HL-60 (cell line): ENCODE results near the gene EAF1.

ENCODE experiments used
- TF ChIP-seq, protein P1 (sequence below): IDR thresholded peaks from 2 replicates; pipeline ENCODE4 v1.6.1; 2012; ENCODE audit warnings: low read depth; ENCODE audit not compliant: insufficient replicate concordance
- TF ChIP-seq, protein P2 (sequence below): IDR thresholded peaks from one replicate; pipeline ENCODE4 v1.5.1; 2011; ENCODE audit warnings: low read length, control low read depth, inconsistent platforms; ENCODE audit not compliant: insufficient read depth

DNA sequence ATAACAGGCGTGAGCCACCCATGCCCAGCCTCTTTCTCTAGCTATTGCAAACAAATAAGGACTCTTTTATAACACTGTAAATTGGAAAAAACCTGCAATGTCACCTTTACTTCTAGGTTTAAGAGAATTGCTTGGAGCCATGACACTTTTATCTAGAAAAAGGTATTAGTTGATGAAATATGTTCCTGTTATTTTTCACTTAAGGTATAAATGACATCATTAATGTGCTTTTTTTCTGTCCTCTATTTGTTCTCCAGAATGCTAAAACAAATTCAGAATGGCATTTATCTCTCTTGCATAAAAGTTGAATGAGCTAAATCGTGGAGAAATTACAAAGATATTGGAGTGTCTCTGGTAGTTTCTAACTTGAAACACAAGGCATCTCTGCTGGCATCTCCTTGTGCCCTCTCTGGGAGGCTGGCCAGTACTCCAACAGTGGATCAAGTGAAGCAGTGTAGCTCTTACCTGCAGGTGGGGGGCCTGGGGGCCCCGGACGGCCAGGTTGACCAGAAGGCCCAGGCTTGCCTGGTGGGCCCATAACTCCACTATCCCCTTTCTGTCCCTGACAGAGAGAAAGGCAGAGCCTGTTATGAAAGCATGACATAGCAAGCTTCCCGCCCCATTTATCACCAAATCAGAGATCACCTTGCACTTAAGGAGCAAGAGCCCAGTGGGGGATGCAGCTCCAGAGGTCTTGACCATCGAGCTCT is 38.6 kb downstream of the EAF1 start:
- TF ChIP-seq, protein P1, sequence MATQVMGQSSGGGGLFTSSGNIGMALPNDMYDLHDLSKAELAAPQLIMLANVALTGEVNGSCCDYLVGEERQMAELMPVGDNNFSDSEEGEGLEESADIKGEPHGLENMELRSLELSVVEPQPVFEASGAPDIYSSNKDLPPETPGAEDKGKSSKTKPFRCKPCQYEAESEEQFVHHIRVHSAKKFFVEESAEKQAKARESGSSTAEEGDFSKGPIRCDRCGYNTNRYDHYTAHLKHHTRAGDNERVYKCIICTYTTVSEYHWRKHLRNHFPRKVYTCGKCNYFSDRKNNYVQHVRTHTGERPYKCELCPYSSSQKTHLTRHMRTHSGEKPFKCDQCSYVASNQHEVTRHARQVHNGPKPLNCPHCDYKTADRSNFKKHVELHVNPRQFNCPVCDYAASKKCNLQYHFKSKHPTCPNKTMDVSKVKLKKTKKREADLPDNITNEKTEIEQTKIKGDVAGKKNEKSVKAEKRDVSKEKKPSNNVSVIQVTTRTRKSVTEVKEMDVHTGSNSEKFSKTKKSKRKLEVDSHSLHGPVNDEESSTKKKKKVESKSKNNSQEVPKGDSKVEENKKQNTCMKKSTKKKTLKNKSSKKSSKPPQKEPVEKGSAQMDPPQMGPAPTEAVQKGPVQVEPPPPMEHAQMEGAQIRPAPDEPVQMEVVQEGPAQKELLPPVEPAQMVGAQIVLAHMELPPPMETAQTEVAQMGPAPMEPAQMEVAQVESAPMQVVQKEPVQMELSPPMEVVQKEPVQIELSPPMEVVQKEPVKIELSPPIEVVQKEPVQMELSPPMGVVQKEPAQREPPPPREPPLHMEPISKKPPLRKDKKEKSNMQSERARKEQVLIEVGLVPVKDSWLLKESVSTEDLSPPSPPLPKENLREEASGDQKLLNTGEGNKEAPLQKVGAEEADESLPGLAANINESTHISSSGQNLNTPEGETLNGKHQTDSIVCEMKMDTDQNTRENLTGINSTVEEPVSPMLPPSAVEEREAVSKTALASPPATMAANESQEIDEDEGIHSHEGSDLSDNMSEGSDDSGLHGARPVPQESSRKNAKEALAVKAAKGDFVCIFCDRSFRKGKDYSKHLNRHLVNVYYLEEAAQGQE = no peak
- TF ChIP-seq, protein P2, sequence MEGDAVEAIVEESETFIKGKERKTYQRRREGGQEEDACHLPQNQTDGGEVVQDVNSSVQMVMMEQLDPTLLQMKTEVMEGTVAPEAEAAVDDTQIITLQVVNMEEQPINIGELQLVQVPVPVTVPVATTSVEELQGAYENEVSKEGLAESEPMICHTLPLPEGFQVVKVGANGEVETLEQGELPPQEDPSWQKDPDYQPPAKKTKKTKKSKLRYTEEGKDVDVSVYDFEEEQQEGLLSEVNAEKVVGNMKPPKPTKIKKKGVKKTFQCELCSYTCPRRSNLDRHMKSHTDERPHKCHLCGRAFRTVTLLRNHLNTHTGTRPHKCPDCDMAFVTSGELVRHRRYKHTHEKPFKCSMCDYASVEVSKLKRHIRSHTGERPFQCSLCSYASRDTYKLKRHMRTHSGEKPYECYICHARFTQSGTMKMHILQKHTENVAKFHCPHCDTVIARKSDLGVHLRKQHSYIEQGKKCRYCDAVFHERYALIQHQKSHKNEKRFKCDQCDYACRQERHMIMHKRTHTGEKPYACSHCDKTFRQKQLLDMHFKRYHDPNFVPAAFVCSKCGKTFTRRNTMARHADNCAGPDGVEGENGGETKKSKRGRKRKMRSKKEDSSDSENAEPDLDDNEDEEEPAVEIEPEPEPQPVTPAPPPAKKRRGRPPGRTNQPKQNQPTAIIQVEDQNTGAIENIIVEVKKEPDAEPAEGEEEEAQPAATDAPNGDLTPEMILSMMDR = no peak
